ENCODE measurements around the gene FANCD2.

DNA sequence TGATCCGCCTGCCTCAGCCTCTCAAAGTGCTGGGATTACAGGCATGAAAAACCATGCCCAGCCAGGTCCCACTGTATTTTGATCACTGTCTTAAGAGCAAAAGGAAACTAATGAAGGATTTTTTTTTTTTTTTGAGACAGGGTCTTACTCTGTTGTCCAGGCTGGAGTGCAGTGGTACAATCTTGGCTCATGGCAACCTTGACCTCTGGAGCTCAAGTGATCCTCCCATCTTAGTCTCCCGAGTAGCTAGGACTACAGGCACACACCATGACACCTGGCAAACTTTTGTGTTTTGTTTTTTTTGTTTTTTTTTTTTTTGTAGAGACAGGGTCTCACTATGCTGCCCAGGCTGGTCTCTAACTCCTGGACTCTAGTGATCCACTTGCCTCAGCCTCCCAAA is 46.0 kb upstream of the FANCD2 start:
- TF ChIP-seq POLR2AphosphoS5 (IDR thresholded peaks at IDR 0.05; ENCODE audit: low read depth, low read length) (no peak), YY1 (IDR thresholded peaks at IDR 0.05; ENCODE audit: low read depth) (no peak), TCF12 (IDR thresholded peaks at IDR 0.05) (no peak), ELF1 (IDR thresholded peaks at IDR 0.05) (no peak), MXI1 (IDR thresholded peaks at IDR 0.05; ENCODE audit: low read depth, low read length) (no peak), CHD2 (IDR thresholded peaks at IDR 0.05; ENCODE audit: low read length, partially characterized antibody) (no peak), EP300 (IDR thresholded peaks at IDR 0.05; ENCODE audit: borderline replicate concordance in 1 of 2, low read depth in 1 of 2, low read length in 1 of 2) (no peak), FOXM1 (IDR thresholded peaks at IDR 0.05; ENCODE audit: low read depth) (no peak), SMC3 (IDR thresholded peaks at IDR 0.05; ENCODE audit: low read depth, low read length) (no peak)
- TF ChIP-seq, protein P1, sequence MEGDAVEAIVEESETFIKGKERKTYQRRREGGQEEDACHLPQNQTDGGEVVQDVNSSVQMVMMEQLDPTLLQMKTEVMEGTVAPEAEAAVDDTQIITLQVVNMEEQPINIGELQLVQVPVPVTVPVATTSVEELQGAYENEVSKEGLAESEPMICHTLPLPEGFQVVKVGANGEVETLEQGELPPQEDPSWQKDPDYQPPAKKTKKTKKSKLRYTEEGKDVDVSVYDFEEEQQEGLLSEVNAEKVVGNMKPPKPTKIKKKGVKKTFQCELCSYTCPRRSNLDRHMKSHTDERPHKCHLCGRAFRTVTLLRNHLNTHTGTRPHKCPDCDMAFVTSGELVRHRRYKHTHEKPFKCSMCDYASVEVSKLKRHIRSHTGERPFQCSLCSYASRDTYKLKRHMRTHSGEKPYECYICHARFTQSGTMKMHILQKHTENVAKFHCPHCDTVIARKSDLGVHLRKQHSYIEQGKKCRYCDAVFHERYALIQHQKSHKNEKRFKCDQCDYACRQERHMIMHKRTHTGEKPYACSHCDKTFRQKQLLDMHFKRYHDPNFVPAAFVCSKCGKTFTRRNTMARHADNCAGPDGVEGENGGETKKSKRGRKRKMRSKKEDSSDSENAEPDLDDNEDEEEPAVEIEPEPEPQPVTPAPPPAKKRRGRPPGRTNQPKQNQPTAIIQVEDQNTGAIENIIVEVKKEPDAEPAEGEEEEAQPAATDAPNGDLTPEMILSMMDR (IDR thresholded peaks at IDR 0.05) = no peak
- TF ChIP-seq, protein P2, sequence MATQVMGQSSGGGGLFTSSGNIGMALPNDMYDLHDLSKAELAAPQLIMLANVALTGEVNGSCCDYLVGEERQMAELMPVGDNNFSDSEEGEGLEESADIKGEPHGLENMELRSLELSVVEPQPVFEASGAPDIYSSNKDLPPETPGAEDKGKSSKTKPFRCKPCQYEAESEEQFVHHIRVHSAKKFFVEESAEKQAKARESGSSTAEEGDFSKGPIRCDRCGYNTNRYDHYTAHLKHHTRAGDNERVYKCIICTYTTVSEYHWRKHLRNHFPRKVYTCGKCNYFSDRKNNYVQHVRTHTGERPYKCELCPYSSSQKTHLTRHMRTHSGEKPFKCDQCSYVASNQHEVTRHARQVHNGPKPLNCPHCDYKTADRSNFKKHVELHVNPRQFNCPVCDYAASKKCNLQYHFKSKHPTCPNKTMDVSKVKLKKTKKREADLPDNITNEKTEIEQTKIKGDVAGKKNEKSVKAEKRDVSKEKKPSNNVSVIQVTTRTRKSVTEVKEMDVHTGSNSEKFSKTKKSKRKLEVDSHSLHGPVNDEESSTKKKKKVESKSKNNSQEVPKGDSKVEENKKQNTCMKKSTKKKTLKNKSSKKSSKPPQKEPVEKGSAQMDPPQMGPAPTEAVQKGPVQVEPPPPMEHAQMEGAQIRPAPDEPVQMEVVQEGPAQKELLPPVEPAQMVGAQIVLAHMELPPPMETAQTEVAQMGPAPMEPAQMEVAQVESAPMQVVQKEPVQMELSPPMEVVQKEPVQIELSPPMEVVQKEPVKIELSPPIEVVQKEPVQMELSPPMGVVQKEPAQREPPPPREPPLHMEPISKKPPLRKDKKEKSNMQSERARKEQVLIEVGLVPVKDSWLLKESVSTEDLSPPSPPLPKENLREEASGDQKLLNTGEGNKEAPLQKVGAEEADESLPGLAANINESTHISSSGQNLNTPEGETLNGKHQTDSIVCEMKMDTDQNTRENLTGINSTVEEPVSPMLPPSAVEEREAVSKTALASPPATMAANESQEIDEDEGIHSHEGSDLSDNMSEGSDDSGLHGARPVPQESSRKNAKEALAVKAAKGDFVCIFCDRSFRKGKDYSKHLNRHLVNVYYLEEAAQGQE (IDR thresholded peaks at IDR 0.05; ENCODE audit: low read depth, low read length) = no peak
